ENCODE results near the gene ATP8A2. TPM values are rescaled to one million over a fixed set of nuclear protein-coding genes. Genes with fewer than 3 reads are reported as not detected.

ATP8A2 gene
- total and polyA plus RNA-seq, 11 donors = 0.01 to 0.29 (median 0.05) TPM; not detected in 2

DNA sequence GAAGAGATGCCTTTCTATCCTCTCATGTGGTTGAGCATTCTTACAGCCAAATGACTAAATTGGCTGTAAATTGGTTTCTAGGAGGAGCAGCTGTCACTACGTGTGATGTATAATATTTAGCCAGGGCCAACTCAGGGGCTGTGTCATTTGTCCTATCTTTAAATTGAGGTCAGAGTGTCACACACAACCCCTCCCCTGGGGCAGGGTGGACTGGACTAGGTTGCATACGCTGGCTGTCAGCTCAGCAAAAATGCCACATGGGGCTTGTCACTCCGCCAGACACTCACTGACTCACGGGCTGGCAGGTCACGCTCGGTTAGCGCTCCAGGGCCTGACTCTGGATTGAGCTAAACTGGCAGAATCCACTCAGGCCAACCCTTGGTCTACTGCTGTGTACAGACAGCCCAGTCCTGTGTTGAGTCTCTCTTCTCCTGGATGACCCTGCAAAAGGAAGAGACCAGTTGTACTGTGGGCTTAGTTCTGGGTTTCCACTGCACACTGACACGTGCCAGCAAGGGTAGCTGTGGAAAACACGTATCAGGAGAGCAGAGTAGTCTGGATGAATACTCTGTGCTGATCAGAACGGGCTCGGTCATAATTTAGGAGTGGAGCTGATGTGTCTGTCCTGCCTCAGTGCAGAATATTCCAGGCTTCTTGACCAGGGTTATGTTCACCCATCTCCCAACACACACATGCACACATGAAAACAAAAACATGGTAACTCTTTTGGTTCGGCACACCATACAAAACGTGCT lies 650.9 kb downstream of the ATP8A2 start:
- 45 to 60% (median 55%) methylated on average over 8 to 13 of the region's 13 CpGs for WGBS, 4 donors

DNA sequence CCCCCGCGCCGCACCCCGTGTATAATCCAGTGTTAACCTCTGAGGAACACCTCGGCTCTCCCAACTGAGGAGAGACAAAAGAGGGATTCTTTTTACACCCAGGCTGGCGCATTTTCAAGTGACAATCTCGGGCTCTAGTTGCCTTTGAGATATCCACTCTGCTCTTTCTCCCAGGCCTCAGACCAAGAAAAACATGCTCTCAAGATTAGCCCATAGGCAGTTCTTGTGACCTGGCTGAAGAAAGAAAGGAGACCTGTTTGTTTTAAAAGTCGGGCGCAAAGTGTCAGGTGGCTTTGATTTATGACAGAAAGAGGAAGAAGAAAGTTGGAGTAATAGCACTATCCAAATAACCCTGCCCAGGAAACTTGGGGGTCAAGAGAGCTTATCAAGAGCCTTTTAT lies 652.8 kb downstream of the ATP8A2 start:
- WGBS, 4 donors = 49 to 58% (median 55%) methylated on average over 9 of the region's 9 CpGs
- ATAC-seq (no peak), DNase-seq (no peak)
- H3K4me1 ChIP-seq = peaks cover 0 to 26% (median 9%) of the 10 kb centered on the region in 12 donors
- no peak for TF ChIP-seq POLR2A (IDR thresholded peaks at IDR 0.05)
- TF ChIP-seq, protein P1, sequence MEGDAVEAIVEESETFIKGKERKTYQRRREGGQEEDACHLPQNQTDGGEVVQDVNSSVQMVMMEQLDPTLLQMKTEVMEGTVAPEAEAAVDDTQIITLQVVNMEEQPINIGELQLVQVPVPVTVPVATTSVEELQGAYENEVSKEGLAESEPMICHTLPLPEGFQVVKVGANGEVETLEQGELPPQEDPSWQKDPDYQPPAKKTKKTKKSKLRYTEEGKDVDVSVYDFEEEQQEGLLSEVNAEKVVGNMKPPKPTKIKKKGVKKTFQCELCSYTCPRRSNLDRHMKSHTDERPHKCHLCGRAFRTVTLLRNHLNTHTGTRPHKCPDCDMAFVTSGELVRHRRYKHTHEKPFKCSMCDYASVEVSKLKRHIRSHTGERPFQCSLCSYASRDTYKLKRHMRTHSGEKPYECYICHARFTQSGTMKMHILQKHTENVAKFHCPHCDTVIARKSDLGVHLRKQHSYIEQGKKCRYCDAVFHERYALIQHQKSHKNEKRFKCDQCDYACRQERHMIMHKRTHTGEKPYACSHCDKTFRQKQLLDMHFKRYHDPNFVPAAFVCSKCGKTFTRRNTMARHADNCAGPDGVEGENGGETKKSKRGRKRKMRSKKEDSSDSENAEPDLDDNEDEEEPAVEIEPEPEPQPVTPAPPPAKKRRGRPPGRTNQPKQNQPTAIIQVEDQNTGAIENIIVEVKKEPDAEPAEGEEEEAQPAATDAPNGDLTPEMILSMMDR (IDR thresholded peaks at IDR 0.05) = no peak
- intact Hi-C loops (cut with DNase I) = no loop called here
- no peaks in the 10 kb centered on the region for H3K9me3 ChIP-seq
- H3K27ac ChIP-seq = no peak overlapping the region
- H3K27me3 ChIP-seq = peaks cover 0 to 11% (median 0%) of the 10 kb centered on the region in 9 donors
- H3K4me3 ChIP-seq = no peak overlapping the region
- no peaks in the 10 kb centered on the region for H3K36me3 ChIP-seq

More for the DNA sequence above, 650.9 kb downstream of the ATP8A2 start:
- peak; percentile 84 to 96 (median 94) for ATAC-seq
- Histone ChIP-seq H3K4me3 (no peak overlapping the region), H3K27ac (peak overlapping the region in 3 of 12 donors; percentile 42 to 55 (median 45)), H3K27me3 (peaks cover 0 to 15% (median 4%) of the 10 kb centered on the region in 9 donors), H3K4me1 (peaks cover 0 to 30% (median 11%) of the 10 kb centered on the region in 12 donors), H3K36me3 (no peaks in the 10 kb centered on the region), H3K9me3 (no peaks in the 10 kb centered on the region)
- peak; percentile 63 to 89 (median 82) for DNase-seq
- TF ChIP-seq POLR2A (IDR thresholded peaks at IDR 0.05) = no peak
- TF ChIP-seq, protein P1 (IDR thresholded peaks at IDR 0.05) = no peak
- intact Hi-C loops (cut with DNase I) = no loop called here

DNA sequence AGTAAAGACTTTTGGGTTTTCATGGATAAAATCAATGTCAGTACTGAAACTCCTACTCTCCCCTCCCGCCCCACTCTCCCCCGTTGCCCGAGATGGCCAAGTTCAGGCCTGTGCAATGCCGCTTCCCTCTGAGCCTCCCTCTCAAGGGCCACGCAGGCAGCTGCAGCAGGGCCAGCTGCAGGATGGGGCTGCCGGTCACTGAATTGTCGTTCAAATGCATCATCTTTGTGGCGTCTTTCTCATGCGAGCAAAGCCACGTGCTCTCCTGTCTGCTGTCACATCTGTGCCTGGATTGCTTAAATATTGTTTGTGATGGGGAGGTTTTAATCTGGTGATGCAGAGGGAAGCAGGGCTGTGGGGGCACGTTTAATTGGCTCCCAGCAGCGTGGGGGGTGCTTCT lies 653.4 kb downstream of the ATP8A2 start:
- H3K4me3 ChIP-seq = no peak overlapping the region
- DNase-seq (no peak), ATAC-seq (no peak)
- TF ChIP-seq, protein P1 (IDR thresholded peaks at IDR 0.05) = no peak
- TF ChIP-seq POLR2A (IDR thresholded peaks at IDR 0.05) = no peak
- peaks cover 0 to 8% (median 0%) of the 10 kb centered on the region in 9 donors for H3K27me3 ChIP-seq
- intact Hi-C loops (cut with DNase I) = no loop called here
- peaks cover 0 to 26% (median 9%) of the 10 kb centered on the region in 12 donors for H3K4me1 ChIP-seq
- H3K36me3 ChIP-seq = no peaks in the 10 kb centered on the region
- H3K9me3 ChIP-seq = no peaks in the 10 kb centered on the region
- no peak overlapping the region for H3K27ac ChIP-seq
- 67 to 82% (median 75%) methylated on average over 12 of the region's 12 CpGs for WGBS, 4 donors

DNA sequence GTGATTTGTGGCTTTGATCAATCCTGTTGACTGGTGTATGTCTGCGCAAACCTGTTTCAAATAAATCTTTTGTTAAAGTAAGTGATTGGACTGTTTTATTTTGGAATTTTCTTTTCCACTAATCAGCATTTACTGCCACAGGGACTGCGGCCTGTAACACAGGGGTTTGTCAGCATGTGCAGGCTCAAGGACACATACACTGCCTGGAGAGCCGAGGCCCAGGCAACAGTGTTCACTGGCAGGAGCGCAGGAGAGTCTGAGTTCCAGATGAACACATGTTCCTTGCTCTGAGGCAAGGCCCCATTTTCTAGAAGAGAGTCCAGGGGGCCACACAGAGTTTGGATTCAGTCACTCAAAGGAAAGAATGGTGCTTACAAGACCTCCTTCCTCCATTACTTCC lies 654.0 kb downstream of the ATP8A2 start:
- H3K9me3 ChIP-seq = peaks cover 0 to under 1% (median 0%) of the 10 kb centered on the region in 12 donors
- no peaks in the 10 kb centered on the region for H3K36me3 ChIP-seq
- WGBS, 4 donors = 86 to 95% (median 88%) methylated on average over 4 of the region's 4 CpGs
- H3K27ac ChIP-seq = no peak overlapping the region
- H3K4me1 ChIP-seq = peaks cover 0 to 26% (median 9%) of the 10 kb centered on the region in 12 donors
- intact Hi-C loops (cut with DNase I) = no loop called here
- TF ChIP-seq, protein P1 (IDR thresholded peaks at IDR 0.05) = no peak
- TF ChIP-seq POLR2A (IDR thresholded peaks at IDR 0.05) = no peak
- DNase-seq (no peak), ATAC-seq (no peak)
- H3K4me3 ChIP-seq = no peak overlapping the region
- H3K27me3 ChIP-seq = peaks cover 0 to 8% (median 0%) of the 10 kb centered on the region in 9 donors

Data from heart left ventricle (tissue), 16 donors.